ENCODE measurements around the gene RIMS4.

DNA sequence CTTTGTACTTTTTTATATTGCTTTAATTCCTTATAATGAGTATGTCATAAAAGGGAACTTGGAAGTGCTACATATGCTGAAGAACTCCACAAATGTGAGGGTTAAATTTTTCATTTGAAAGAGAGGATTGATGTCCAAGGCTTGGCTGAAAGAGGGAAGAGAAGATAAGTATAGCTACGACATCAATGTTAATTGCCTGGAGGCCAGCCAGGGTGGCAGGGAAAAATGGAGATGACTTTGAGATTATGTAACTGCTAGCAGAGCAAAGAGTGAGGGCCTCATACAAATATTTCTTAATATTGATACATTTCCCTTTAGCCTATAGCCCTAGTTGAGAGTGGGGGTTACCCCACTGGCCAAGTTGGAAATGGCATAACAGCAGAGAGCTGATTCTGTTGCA lies 24.8 kb upstream of the RIMS4 start:
- TF ChIP-seq, protein P1, sequence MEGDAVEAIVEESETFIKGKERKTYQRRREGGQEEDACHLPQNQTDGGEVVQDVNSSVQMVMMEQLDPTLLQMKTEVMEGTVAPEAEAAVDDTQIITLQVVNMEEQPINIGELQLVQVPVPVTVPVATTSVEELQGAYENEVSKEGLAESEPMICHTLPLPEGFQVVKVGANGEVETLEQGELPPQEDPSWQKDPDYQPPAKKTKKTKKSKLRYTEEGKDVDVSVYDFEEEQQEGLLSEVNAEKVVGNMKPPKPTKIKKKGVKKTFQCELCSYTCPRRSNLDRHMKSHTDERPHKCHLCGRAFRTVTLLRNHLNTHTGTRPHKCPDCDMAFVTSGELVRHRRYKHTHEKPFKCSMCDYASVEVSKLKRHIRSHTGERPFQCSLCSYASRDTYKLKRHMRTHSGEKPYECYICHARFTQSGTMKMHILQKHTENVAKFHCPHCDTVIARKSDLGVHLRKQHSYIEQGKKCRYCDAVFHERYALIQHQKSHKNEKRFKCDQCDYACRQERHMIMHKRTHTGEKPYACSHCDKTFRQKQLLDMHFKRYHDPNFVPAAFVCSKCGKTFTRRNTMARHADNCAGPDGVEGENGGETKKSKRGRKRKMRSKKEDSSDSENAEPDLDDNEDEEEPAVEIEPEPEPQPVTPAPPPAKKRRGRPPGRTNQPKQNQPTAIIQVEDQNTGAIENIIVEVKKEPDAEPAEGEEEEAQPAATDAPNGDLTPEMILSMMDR (IDR thresholded peaks at IDR 0.05), result no peak
- TF ChIP-seq POLR2A (IDR thresholded peaks at IDR 0.05), result no peak

All from prostate gland (tissue), 2 donors.